Lung (tissue), 4 donors: Measurements from ENCODE around the gene SREK1IP1. TPM values are rescaled to one million over a fixed set of nuclear protein-coding genes. Genes with fewer than 3 reads are reported as not detected.

Experiments
- polyA plus RNA-seq, 2 donors: library from polyadenylated mRNA; stranded (reverse); fragments of 200-250 nt; gene quantifications; one replicate each; pipeline ENCODE4 v1.2.1, GENCODE V29; 2013
- total RNA-seq, 2 donors: library from RNA; depleted of rRNA in 1 of 2; stranded (reverse); fragments of >200 nt in 1 of 2; gene quantifications; one replicate each; pipeline ENCODE4 v1.2.1, GENCODE V29; 2014 to 2021
- donor health status: Bipolar disorder and iron deficiency.
- donor health status: healthy.
- donor health status: DM: yes; HTN: yes; CAD: no.

Gene SREK1IP1
- total and polyA plus RNA-seq, 4 donors: 10.8 to 17.0 (median 16.2) TPM

Other genes with a start within 250 kb of the SREK1IP1 start
- 1 to 10 TPM in 1 of 2 donors, under 1 TPM in 1; 0.34 to 2.8 TPM for gene SHISAL2B, start 78.2 kb downstream of the SREK1IP1 start, total RNA-seq
- gene SHISAL2B, start 78.2 kb downstream of the SREK1IP1 start, polyA plus RNA-seq: not detected
- 10 to 100 TPM; 17.1 to 21.2 TPM for gene CWC27, start 239 bp upstream of the SREK1IP1 start, total RNA-seq
- gene CWC27, start 239 bp upstream of the SREK1IP1 start, polyA plus RNA-seq: 10 to 100 TPM; 12.0 to 16.3 TPM